Measurements from ENCODE around the gene ATRNL1.
"Not testable (repeated sequence)": the region's sequence is repeated elsewhere in the genome, so short reads cannot be mapped to it uniquely, and the experiment has no call there.

ATRNL1 gene

GRCh38 chr10:115239761-115240160 is 146.6 kb downstream of the ATRNL1 start:
- TF ChIP-seq EZH2phosphoT487 (IDR thresholded peaks at IDR 0.05; ENCODE audit: borderline replicate concordance, low read length): no peak
- no peak for TF ChIP-seq CTCF (IDR thresholded peaks at IDR 0.05; ENCODE audit: low read depth, low read length, poor library complexity, severe bottlenecking)
- H3K9me3 ChIP-seq (ENCODE audit: control insufficient read depth, insufficient read depth, low read length): no peaks in the 10 kb centered on the region
- H3K27me3 ChIP-seq (ENCODE audit: control insufficient read depth, low read length): no peaks in the 10 kb centered on the region
- no peaks in the 10 kb centered on the region for H4K20me1 ChIP-seq (ENCODE audit: control insufficient read depth, insufficient read depth, low read depth, low read length)
- no peak overlapping the region for H3K4me2 ChIP-seq (ENCODE audit: low read length)
- H3F3A ChIP-seq (ENCODE audit: control insufficient read depth, insufficient read depth): no peaks in the 10 kb centered on the region
- no peaks in the 10 kb centered on the region for H3K9me2 ChIP-seq (replicated peaks; ENCODE audit: control insufficient read depth, low read length)
- H3K4me3 ChIP-seq (ENCODE audit: low read length): no peak overlapping the region
- H3K36me3 ChIP-seq (ENCODE audit: control insufficient read depth, low read length): no peaks in the 10 kb centered on the region
- H3K79me2 ChIP-seq (ENCODE audit: control insufficient read depth, low read length): no peaks in the 10 kb centered on the region
- H3K27ac ChIP-seq (ENCODE audit: low read depth, low read length): no peak overlapping the region
- H3K4me1 ChIP-seq (ENCODE audit: control insufficient read depth, low read length): no peaks in the 10 kb centered on the region

GRCh38 chr10:115250784-115251183 is 157.6 kb downstream of the ATRNL1 start:
- TF ChIP-seq CTCF (IDR thresholded peaks at IDR 0.05; ENCODE audit: low read depth, low read length, poor library complexity, severe bottlenecking) (no peak), EZH2phosphoT487 (IDR thresholded peaks at IDR 0.05; ENCODE audit: borderline replicate concordance, low read length) (no peak)

GRCh38 chr10:115253765-115254164 is 160.6 kb downstream of the ATRNL1 start:
- H3K4me2 ChIP-seq (ENCODE audit: low read length); H3K4me3 ChIP-seq (ENCODE audit: low read length); H3K9me2 ChIP-seq (replicated peaks; ENCODE audit: control insufficient read depth, low read length); H3K4me1 ChIP-seq (ENCODE audit: control insufficient read depth, low read length); H3K27me3 ChIP-seq (ENCODE audit: control insufficient read depth, low read length); H3K79me2 ChIP-seq (ENCODE audit: control insufficient read depth, low read length); H3K27ac ChIP-seq (ENCODE audit: low read depth, low read length); H3K9me3 ChIP-seq (ENCODE audit: control insufficient read depth, insufficient read depth, low read length); H3K36me3 ChIP-seq (ENCODE audit: control insufficient read depth, low read length); H3F3A ChIP-seq (ENCODE audit: control insufficient read depth, insufficient read depth); H4K20me1 ChIP-seq (ENCODE audit: control insufficient read depth, insufficient read depth, low read depth, low read length): not testable (repeated sequence)

More at GRCh38 chr10:115250784-115251183, 157.6 kb downstream of the ATRNL1 start:
- H3K9me2 ChIP-seq (replicated peaks; ENCODE audit: control insufficient read depth, low read length): no peaks in the 10 kb centered on the region
- no peak overlapping the region for H3K4me3 ChIP-seq (ENCODE audit: low read length)
- H3F3A ChIP-seq (ENCODE audit: control insufficient read depth, insufficient read depth): no peaks in the 10 kb centered on the region
- no peaks in the 10 kb centered on the region for H3K9me3 ChIP-seq (ENCODE audit: control insufficient read depth, insufficient read depth, low read length)
- no peak overlapping the region for H3K4me2 ChIP-seq (ENCODE audit: low read length)
- no peaks in the 10 kb centered on the region for H3K36me3 ChIP-seq (ENCODE audit: control insufficient read depth, low read length)
- H3K27ac ChIP-seq (ENCODE audit: low read depth, low read length): no peak overlapping the region
- no peaks in the 10 kb centered on the region for H3K79me2 ChIP-seq (ENCODE audit: control insufficient read depth, low read length)
- H4K20me1 ChIP-seq (ENCODE audit: control insufficient read depth, insufficient read depth, low read depth, low read length): no peaks in the 10 kb centered on the region
- H3K27me3 ChIP-seq (ENCODE audit: control insufficient read depth, low read length): no peaks in the 10 kb centered on the region
- no peaks in the 10 kb centered on the region for H3K4me1 ChIP-seq (ENCODE audit: control insufficient read depth, low read length)

GRCh38 chr10:115272482-115272881 is 179.3 kb downstream of the ATRNL1 start:
- no peak overlapping the region for H3K27ac ChIP-seq (ENCODE audit: low read depth, low read length)
- H3K79me2 ChIP-seq (ENCODE audit: control insufficient read depth, low read length): no peaks in the 10 kb centered on the region

More at GRCh38 chr10:115272482-115272881, 179.3 kb downstream of the ATRNL1 start:
- no peaks in the 10 kb centered on the region for H3K36me3 ChIP-seq (ENCODE audit: control insufficient read depth, low read length)
- no peaks in the 10 kb centered on the region for H3K27me3 ChIP-seq (ENCODE audit: control insufficient read depth, low read length)
- no peaks in the 10 kb centered on the region for H3K9me3 ChIP-seq (ENCODE audit: control insufficient read depth, insufficient read depth, low read length)
- no peaks in the 10 kb centered on the region for H3K9me2 ChIP-seq (replicated peaks; ENCODE audit: control insufficient read depth, low read length)
- H3F3A ChIP-seq (ENCODE audit: control insufficient read depth, insufficient read depth): no peaks in the 10 kb centered on the region
- H3K4me3 ChIP-seq (ENCODE audit: low read length): no peak overlapping the region
- TF ChIP-seq EZH2phosphoT487 (IDR thresholded peaks at IDR 0.05; ENCODE audit: borderline replicate concordance, low read length) (no peak), CTCF (IDR thresholded peaks at IDR 0.05; ENCODE audit: low read depth, low read length, poor library complexity, severe bottlenecking) (no peak)
- no peaks in the 10 kb centered on the region for H4K20me1 ChIP-seq (ENCODE audit: control insufficient read depth, insufficient read depth, low read depth, low read length)
- H3K4me1 ChIP-seq (ENCODE audit: control insufficient read depth, low read length): no peaks in the 10 kb centered on the region
- no peak overlapping the region for H3K4me2 ChIP-seq (ENCODE audit: low read length)

Data from DOHH2 (cell line).